Uterus (tissue), 4 donors: ENCODE results near the gene RAPGEF2. TPM values are rescaled to one million over a fixed set of nuclear protein-coding genes. Genes with fewer than 3 reads are reported as not detected.

Source experiments
- DNase-seq, 2 donors: peaks; one replicate each; pipeline ENCODE4 v3.0.0-alpha.2; 2019 to 2020
- H3K27ac ChIP-seq, 2 donors: fragments of 200-600 bp; sonication (generic); 1 replicate in 1 of 2; 2 replicates in 1 of 2; pipeline ENCODE4 v1.5.1; 2016 to 2018
- H3K27me3 ChIP-seq, 2 donors: fragments of 200-600 bp; sonication (generic); one replicate each; pipeline ENCODE4 v1.5.1; 2018 to 2019; ENCODE audit warnings: control low read depth in 1 of 2
- H3K36me3 ChIP-seq, 2 donors: fragments of 200-600 bp; sonication (generic); one replicate each; pipeline ENCODE4 v1.5.1; 2019; ENCODE audit warnings: control low read depth in 1 of 2
- H3K4me1 ChIP-seq, 2 donors: fragments of 200-600 bp; sonication (generic); one replicate each; pipeline ENCODE4 v1.5.1; 2018 to 2019; ENCODE audit warnings: control low read depth in 1 of 2
- H3K4me3 ChIP-seq, 2 donors: fragments of 200-600 bp; sonication (generic); 1 replicate in 1 of 2; 2 replicates in 1 of 2; pipeline ENCODE4 v1.5.1; 2018 to 2019; ENCODE audit warnings: mild to moderate bottlenecking in 1 of 2
- H3K9me3 ChIP-seq, 2 donors: fragments of 200-600 bp; sonication (generic); one replicate each; pipeline ENCODE4 v1.5.1; 2019; ENCODE audit warnings: control low read depth in 1 of 2
- POLR2A ChIP-seq, 2 donors: fragments of 450-650 bp; IDR thresholded peaks; one replicate each; pipeline ENCODE4 v1.6.1; 2016; ENCODE audit warnings: antibody characterized with exemption in 2 of 2, mild to moderate bottlenecking in 1 of 2, moderate library complexity in 1 of 2
- intact Hi-C: fragments of 100-400 bp; cut with DNase I; formaldehyde crosslinking; loops from one replicate; pipeline ENCODE4 v1.15.1; 2023; ENCODE audit warnings: low total_unique reads
- total RNA-seq, 4 donors: library from RNA; depleted of rRNA in 3 of 4; stranded (reverse); fragments of >200 nt in 3 of 4; gene quantifications; one replicate each; pipeline versions ENCODE4 v1.1.0 to v1.2.4, GENCODE V29; 2014 to 2023
- TF ChIP-seq, protein P1 (sequence below), 4 experiments: fragments of 200-600 bp in 2 of 4; fragments of 450-650 bp in 2 of 4; sonication (generic) in 2 of 4; IDR thresholded peaks; one replicate each; pipeline ENCODE4 v1.5.1; 2016 to 2019; ENCODE audit warnings: antibody characterized with exemption in 4 of 4, mild to moderate bottlenecking in 2 of 4, moderate library complexity in 1 of 4
- donor health status: DM: yes; HTN: yes; CAD: no.

RAPGEF2 gene
- total RNA-seq, 4 donors from 2014 or later = 27.9 to 61.4 (median 40.5) TPM

DNA sequence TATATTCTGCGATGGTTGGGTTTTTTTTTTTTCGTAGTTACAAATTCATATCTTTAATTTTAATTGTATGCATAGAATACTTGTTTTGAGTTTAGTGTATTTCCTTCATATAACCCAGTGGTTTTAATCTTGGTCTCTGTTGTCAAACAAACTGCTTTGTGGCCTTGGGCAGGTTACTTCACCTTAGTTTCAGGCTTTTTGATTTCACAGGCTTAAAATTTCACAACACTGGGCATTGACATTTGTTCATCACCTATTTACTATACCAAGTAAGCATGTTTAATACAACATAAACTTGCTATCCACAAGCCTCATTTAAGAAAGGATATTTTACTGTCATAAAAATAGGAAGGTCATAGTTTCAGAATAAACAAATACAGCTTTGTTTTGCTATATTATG, 14.7 kb downstream of the RAPGEF2 start:
- no peak overlapping the region for H3K4me3 ChIP-seq
- no peak for DNase-seq
- no peaks in the 10 kb centered on the region for H3K27me3 ChIP-seq
- intact Hi-C loops = no loop called here
- H3K9me3 ChIP-seq = no peaks in the 10 kb centered on the region
- H3K36me3 ChIP-seq = no peaks in the 10 kb centered on the region
- TF ChIP-seq, protein P1, sequence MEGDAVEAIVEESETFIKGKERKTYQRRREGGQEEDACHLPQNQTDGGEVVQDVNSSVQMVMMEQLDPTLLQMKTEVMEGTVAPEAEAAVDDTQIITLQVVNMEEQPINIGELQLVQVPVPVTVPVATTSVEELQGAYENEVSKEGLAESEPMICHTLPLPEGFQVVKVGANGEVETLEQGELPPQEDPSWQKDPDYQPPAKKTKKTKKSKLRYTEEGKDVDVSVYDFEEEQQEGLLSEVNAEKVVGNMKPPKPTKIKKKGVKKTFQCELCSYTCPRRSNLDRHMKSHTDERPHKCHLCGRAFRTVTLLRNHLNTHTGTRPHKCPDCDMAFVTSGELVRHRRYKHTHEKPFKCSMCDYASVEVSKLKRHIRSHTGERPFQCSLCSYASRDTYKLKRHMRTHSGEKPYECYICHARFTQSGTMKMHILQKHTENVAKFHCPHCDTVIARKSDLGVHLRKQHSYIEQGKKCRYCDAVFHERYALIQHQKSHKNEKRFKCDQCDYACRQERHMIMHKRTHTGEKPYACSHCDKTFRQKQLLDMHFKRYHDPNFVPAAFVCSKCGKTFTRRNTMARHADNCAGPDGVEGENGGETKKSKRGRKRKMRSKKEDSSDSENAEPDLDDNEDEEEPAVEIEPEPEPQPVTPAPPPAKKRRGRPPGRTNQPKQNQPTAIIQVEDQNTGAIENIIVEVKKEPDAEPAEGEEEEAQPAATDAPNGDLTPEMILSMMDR (IDR thresholded peaks at IDR 0.05) = no peak
- TF ChIP-seq POLR2A (IDR thresholded peaks at IDR 0.05) = no peak
- H3K27ac ChIP-seq = no peak overlapping the region
- H3K4me1 ChIP-seq = no peaks in the 10 kb centered on the region

DNA sequence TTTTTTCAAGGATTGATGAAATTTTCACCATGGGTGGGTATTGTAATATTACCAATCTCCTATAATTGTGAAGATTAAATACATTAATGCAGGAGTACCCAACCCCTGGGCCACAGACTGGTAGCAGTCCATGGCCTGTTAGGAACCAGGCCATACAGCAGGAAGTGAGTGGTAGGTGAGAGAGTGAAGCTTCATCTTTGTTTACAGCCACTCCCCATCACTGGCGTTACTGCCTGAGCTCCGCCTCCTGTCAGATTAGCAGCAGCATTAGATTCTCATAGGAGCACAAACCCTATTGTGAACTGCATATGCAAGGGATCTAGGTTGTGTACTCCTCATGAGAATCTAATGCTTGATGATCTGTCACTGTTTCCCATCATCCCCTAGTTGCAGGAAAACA, 15.1 kb downstream of the RAPGEF2 start:
- TF ChIP-seq, protein P1 (IDR thresholded peaks at IDR 0.05) = no peak
- intact Hi-C loops = no loop called here
- no peak overlapping the region for H3K27ac ChIP-seq
- no peaks in the 10 kb centered on the region for H3K9me3 ChIP-seq
- H3K4me1 ChIP-seq = no peaks in the 10 kb centered on the region
- H3K4me3 ChIP-seq = no peak overlapping the region
- no peak for DNase-seq
- no peaks in the 10 kb centered on the region for H3K36me3 ChIP-seq
- H3K27me3 ChIP-seq = no peaks in the 10 kb centered on the region

DNA sequence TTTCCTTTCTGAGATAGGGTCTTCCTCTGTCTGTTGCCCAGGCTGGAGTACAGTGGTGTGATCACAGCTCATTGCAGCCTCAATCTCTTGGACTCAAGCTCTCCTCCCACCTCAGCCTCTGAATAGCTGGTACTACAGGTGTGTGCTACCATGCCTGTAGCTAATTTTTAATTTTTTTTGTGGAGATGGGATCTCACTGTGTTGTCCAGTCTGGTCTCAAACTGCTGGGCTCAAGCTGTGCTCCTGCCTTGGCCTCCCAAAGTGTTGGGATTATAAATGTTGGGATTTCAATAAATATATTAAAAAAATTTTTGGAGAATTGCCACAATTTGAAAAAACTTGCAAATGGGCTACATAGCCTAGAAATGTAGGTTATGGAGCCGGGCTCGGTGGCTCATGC, 18.5 kb downstream of the RAPGEF2 start:
- Histone ChIP-seq H3K27ac (no peak overlapping the region), H3K36me3 (no peaks in the 10 kb centered on the region), H3K9me3 (no peaks in the 10 kb centered on the region), H3K4me1 (no peaks in the 10 kb centered on the region), H3K4me3 (no peak overlapping the region), H3K27me3 (no peaks in the 10 kb centered on the region)
- no peak for DNase-seq
- intact Hi-C loops = no loop called here
- no peak for TF ChIP-seq POLR2A (IDR thresholded peaks at IDR 0.05)
- TF ChIP-seq, protein P1 (IDR thresholded peaks at IDR 0.05) = no peak

DNA sequence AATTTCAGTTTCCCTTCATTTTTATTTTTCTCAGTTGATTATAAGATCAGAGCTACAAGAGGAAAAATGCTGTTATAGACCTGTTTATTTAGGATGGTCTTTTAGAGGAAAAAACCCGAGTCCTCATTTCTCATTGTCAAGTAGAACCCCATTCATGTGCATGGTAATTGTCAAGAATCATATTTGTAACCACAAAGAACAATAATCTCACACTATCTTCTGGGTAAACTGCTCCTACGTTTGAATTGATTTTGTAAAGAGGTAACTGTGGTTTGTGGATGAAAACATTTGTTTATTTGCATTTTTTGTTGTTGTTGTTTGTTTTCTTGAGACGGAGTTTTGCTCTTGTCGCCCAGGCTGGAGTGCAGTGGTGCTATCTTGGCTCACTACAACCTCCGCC, 23.8 kb downstream of the RAPGEF2 start:
- DNase-seq = no peak
- Histone ChIP-seq H3K27me3 (no peaks in the 10 kb centered on the region), H3K4me3 (no peak overlapping the region), H3K9me3 (no peaks in the 10 kb centered on the region), H3K36me3 (no peaks in the 10 kb centered on the region), H3K4me1 (no peaks in the 10 kb centered on the region), H3K27ac (no peak overlapping the region)
- intact Hi-C loops = no loop called here
- TF ChIP-seq, protein P1 (IDR thresholded peaks at IDR 0.05) = no peak
- TF ChIP-seq POLR2A (IDR thresholded peaks at IDR 0.05) = no peak

DNA sequence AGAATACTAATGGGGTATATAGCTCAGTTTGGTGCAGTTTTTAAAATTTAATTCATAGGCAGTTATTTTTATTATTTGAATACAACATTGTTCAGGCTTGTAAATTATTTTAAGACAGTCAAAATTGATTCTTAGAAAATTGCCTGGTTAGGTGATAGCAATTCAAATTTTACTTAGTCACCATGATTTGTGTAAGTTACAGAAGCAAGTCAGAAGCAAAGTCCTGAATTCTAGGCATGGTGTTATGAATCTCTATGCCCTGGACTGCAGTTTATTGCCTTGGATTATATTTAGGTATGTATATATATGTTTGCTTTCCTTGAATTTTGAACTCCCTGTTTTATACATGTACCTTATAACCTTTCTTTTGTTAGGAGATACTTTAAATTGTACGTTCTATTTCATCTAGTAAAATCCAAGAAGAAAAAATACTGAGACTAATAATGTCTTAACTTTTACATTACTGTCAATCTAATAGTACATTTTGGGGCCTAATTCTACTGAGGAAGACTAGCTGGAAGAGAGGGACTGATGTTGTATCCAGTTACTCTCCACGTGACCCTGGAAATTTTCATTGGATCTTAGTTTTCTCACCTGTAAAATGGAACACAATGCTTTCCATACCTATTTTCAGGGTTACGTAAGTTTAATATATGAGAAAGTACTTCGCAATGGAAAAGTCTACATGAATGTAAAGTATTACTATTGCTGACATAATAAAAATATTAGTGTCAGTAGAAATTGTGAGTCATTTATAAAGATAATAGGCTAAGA, 25.1 kb downstream of the RAPGEF2 start:
- intact Hi-C loops = no loop called here
- no peaks in the 10 kb centered on the region for H3K4me1 ChIP-seq
- H3K9me3 ChIP-seq = no peaks in the 10 kb centered on the region
- no peaks in the 10 kb centered on the region for H3K27me3 ChIP-seq
- no peak for DNase-seq
- no peaks in the 10 kb centered on the region for H3K36me3 ChIP-seq
- no peak overlapping the region for H3K27ac ChIP-seq
- H3K4me3 ChIP-seq = no peak overlapping the region
- TF ChIP-seq POLR2A (IDR thresholded peaks at IDR 0.05) = no peak
- TF ChIP-seq, protein P1 (IDR thresholded peaks at IDR 0.05) = no peak
